ENCODE results near the gene EPHB1. TPM values are rescaled to one million over a fixed set of nuclear protein-coding genes. Genes with fewer than 3 reads are reported as not detected.

EPHB1 gene
- total RNA-seq, 1 experiment from 2014 or later = 2.8 TPM

DNA sequence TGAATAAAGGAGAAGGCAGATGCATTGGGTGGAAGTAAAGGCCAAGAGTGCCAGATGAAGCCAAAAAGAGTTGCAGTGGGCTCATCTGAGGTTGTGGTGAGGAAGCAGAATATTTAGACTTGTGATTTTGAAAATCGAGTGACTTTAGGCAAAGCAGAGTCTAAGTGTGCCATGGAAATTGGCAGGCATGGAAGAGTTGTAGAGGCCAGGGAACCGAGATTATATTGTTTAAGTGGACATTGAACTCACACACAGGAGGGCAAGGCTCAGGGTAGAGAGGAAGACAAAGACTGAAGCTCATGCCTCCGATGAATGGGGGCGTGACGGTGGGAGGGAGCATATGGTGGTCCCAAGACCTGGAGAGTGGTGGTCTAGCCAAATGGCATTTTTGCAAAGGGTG lies 347.5 kb downstream of the EPHB1 start:
- H3K23me2 ChIP-seq (ENCODE audit: insufficient read length, low read depth, low read length, poor library complexity, severe bottlenecking) = no peaks in the 10 kb centered on the region
- no peak overlapping the region for H3K27ac Mint-ChIP-seq
- no peak for DNase-seq
- no peak overlapping the region for H3K23ac ChIP-seq (ENCODE audit: insufficient read length, low read depth, low read length)
- H3K27me3 Mint-ChIP-seq (ENCODE audit: low read depth) = peaks cover 1% of the 10 kb centered on the region; the same call in 1 of the 2 replicates
- H2BK20ac ChIP-seq (ENCODE audit: low read depth, low read length, poor library complexity, severe bottlenecking) = no peak overlapping the region
- H3K56ac ChIP-seq (ENCODE audit: insufficient read length, low read depth, low read length) = no peak overlapping the region
- H2AK5ac ChIP-seq (ENCODE audit: insufficient read length, low read length) = no peak overlapping the region
- TF ChIP-seq CTCF (conservative IDR thresholded peaks at IDR 0.05) = no peak
- no peaks in the 10 kb centered on the region for H3K79me1 ChIP-seq (ENCODE audit: insufficient read depth, low read depth, low read length, poor library complexity, severe bottlenecking)
- no peak overlapping the region for H2BK15ac ChIP-seq (ENCODE audit: low read depth, low read length)
- no peaks in the 10 kb centered on the region for H3K9me3 ChIP-seq (ENCODE audit: control insufficient read depth, low read depth, low read length)
- no peak overlapping the region for H3K27ac ChIP-seq (ENCODE audit: insufficient read length, low read depth, low read length)
- peaks cover 0 to 9% of the 10 kb centered on the region in 2 experiments; a peak in 2 of 4 replicates for H3K4me1 Mint-ChIP-seq
- H4K5ac ChIP-seq (ENCODE audit: insufficient read length, low read depth, low read length) = no peak overlapping the region
- no peak overlapping the region for H4K8ac ChIP-seq (replicated peaks; ENCODE audit: insufficient read length, low read depth, low read length)
- H3T11ph ChIP-seq (ENCODE audit: low read length) = no peak overlapping the region
- H2AFZ ChIP-seq (ENCODE audit: low read length) = no peak overlapping the region
- H3K36me3 Mint-ChIP-seq (ENCODE audit: insufficient read depth in 1 of 3, low read depth in 3 of 3) = no peaks in the 10 kb centered on the region
- no peak overlapping the region for H3K9ac ChIP-seq (ENCODE audit: extremely low read depth, insufficient read length, low read length)
- H2BK5ac ChIP-seq (ENCODE audit: insufficient read length, low read length) = no peak overlapping the region
- H3K4me2 ChIP-seq (ENCODE audit: insufficient read depth, insufficient read length, low read length) = no peak overlapping the region
- no peak overlapping the region for H4K91ac ChIP-seq (ENCODE audit: insufficient read length, low read depth, low read length)
- H3K18ac ChIP-seq (ENCODE audit: insufficient read length, low read depth, low read length) = no peak overlapping the region
- no peak overlapping the region for H3K14ac ChIP-seq (ENCODE audit: insufficient read depth, low read length)
- H2BK120ac ChIP-seq (ENCODE audit: low read depth, low read length, poor library complexity, severe bottlenecking) = no peak overlapping the region
- H3K27me3 ChIP-seq (ENCODE audit: insufficient read depth, low read length) = no peaks in the 10 kb centered on the region
- no peak overlapping the region for H2BK12ac ChIP-seq (ENCODE audit: insufficient read length, low read depth, low read length)
- no peaks in the 10 kb centered on the region for H3K4me1 ChIP-seq (ENCODE audit: insufficient read depth, low read length)
- H3K4me3 Mint-ChIP-seq = no peak overlapping the region
- WGBS (ENCODE audit: extremely low coverage, insufficient read length, low lambda C conversion rate) = no CpG with 5 or more reads among the region's 5 CpGs
- no peaks in the 10 kb centered on the region for H4K20me1 ChIP-seq (ENCODE audit: control insufficient read depth, insufficient read depth, insufficient read length)
- no peaks in the 10 kb centered on the region for H3K9me3 Mint-ChIP-seq
- H3K79me2 ChIP-seq (ENCODE audit: insufficient read depth, low read length) = no peaks in the 10 kb centered on the region
- H3K4ac ChIP-seq (ENCODE audit: low read depth, low read length) = no peak overlapping the region

Data from H9 (cell line).